GM23248 (cell line): ENCODE results near the gene COX7A2L.

Experiments
- EZH2 ChIP-seq: fragments of 200-600 bp; sonication (generic); IDR thresholded peaks from 2 replicates; pipeline ENCODE4 v1.6.1; 2018; ENCODE audit warnings: antibody characterized with exemption, mild to moderate bottlenecking; ENCODE audit not compliant: insufficient read depth, poor library complexity, severe bottlenecking
- EZH2phosphoT487 ChIP-seq: fragments of 200-600 bp; sonication (generic); IDR thresholded peaks from 2 replicates; pipeline ENCODE4 v1.6.1; 2018; ENCODE audit warnings: antibody characterized with exemption, moderate library complexity, mild to moderate bottlenecking, low read depth; ENCODE audit not compliant: insufficient read depth

DNA sequence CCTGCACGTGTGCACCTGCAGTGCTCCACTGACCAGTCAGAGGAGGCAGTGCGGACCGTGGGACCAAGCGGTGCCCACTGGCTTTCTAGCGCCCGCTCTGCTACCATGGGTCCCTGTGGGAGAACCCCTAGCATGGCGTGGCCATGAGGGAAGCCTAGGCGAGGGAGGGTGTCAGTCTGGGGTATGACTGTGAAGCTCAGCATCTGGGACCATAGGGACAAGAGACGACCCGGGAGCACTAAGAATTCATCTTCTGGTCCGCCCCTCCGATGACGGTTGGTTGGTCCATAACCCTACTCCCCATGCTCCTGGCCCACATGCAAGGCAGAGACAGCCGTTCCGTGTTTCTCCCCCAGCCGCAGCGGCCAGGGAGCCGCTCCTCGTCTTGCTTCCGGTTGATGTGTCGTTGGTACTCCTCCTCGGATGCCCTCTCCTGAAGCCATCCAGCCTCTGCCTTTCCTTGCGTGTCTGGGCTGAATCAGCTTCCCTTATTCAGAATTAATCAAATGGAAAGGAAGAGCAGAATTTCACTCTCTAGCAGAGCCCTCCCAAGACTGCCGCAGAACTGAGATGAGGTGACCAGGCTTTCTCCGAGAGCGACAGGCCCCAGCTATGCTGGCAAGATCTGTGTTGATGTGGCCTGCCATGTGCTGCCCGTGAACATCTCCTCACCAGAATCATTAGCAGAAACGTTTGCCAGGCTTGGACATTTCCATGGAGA, 23.0 kb downstream of the COX7A2L start:
- TF ChIP-seq EZH2phosphoT487: no peak
- TF ChIP-seq EZH2: no peak
